ENCODE measurements around the gene SEMA6A.
"Not testable (repeated sequence)": the region's sequence is repeated elsewhere in the genome, so short reads cannot be mapped to it uniquely, and the experiment has no call there.

SEMA6A gene

GRCh38 chr5:116524966-116525365 lies 49.7 kb downstream of the SEMA6A start:
- DNase-seq (ENCODE audit: low spot score), result no peak

GRCh38 chr5:116524051-116524904 lies 50.3 kb downstream of the SEMA6A start:
- DNase-seq (ENCODE audit: low spot score) (no peak), FAIRE-seq (no peak)

More at GRCh38 chr5:116524966-116525365, 49.7 kb downstream of the SEMA6A start:
- FAIRE-seq, result no peak

GRCh38 chr5:116523182-116523581 lies 51.4 kb downstream of the SEMA6A start:
- not testable (repeated sequence) for FAIRE-seq

GRCh38 chr5:116522356-116523136 lies 52.1 kb downstream of the SEMA6A start:
- FAIRE-seq, result no peak
- no peak for DNase-seq (ENCODE audit: low spot score)

More at GRCh38 chr5:116523182-116523581, 51.4 kb downstream of the SEMA6A start:
- not testable (repeated sequence) for DNase-seq (ENCODE audit: low spot score)

- FAIRE-seq (no peak), DNase-seq (ENCODE audit: low spot score) (no peak)
These were observed 53.3 kb downstream of the SEMA6A start for GRCh38 chr5:116521173-116521872.

- DNase-seq (ENCODE audit: low spot score) (no peak), FAIRE-seq (no peak)
These were observed 53.9 kb downstream of the SEMA6A start for GRCh38 chr5:116520771-116521170.

- DNase-seq (ENCODE audit: low spot score), result no peak
- no peak for FAIRE-seq
These were observed 56.2 kb downstream of the SEMA6A start for GRCh38 chr5:116518423-116518822.

GRCh38 chr5:116517488-116517887 lies 57.1 kb downstream of the SEMA6A start:
- no peak for FAIRE-seq
- no peak for DNase-seq (ENCODE audit: low spot score)

- DNase-seq (ENCODE audit: low spot score) (no peak), FAIRE-seq (no peak)
These were observed 58.6 kb downstream of the SEMA6A start for GRCh38 chr5:116516021-116516420.

- no peak for FAIRE-seq
These were observed 60.1 kb downstream of the SEMA6A start for GRCh38 chr5:116514421-116514970.

GRCh38 chr5:116510517-116510916 lies 64.1 kb downstream of the SEMA6A start:
- DNase-seq (ENCODE audit: low spot score) (no peak), FAIRE-seq (no peak)

More at GRCh38 chr5:116514421-116514970, 60.1 kb downstream of the SEMA6A start:
- DNase-seq (ENCODE audit: low spot score), result no peak

GRCh38 chr5:116509483-116510244 lies 65.0 kb downstream of the SEMA6A start:
- FAIRE-seq (no peak), DNase-seq (ENCODE audit: low spot score) (no peak)

GRCh38 chr5:116508835-116509234 lies 65.8 kb downstream of the SEMA6A start:
- no peak for FAIRE-seq
- DNase-seq (ENCODE audit: low spot score), result no peak

GRCh38 chr5:116507941-116508655 lies 66.5 kb downstream of the SEMA6A start:
- no peak for FAIRE-seq
- no peak for DNase-seq (ENCODE audit: low spot score)

- no peak for FAIRE-seq
- DNase-seq (ENCODE audit: low spot score), result no peak
These were observed 67.5 kb downstream of the SEMA6A start for GRCh38 chr5:116507051-116507537.

- FAIRE-seq, result no peak
These were observed 68.1 kb downstream of the SEMA6A start for GRCh38 chr5:116506488-116506887.

GRCh38 chr5:116504593-116505166 lies 69.9 kb downstream of the SEMA6A start:
- FAIRE-seq, result no peak

More at GRCh38 chr5:116506488-116506887, 68.1 kb downstream of the SEMA6A start:
- no peak for DNase-seq (ENCODE audit: low spot score)

GRCh38 chr5:116502616-116503015 lies 72.0 kb downstream of the SEMA6A start:
- no peak for FAIRE-seq
- DNase-seq (ENCODE audit: low spot score), result no peak

More at GRCh38 chr5:116504593-116505166, 69.9 kb downstream of the SEMA6A start:
- DNase-seq (ENCODE audit: low spot score), result no peak

- FAIRE-seq, result no peak
- no peak for DNase-seq (ENCODE audit: low spot score)
These were observed 72.5 kb downstream of the SEMA6A start for GRCh38 chr5:116502138-116502537.
